Central memory CD4-positive, alpha-beta T cell (primary cell): ENCODE measurements around the gene PTPRT.

Source experiments
- DNase-seq: peaks from one replicate; pipeline ENCODE4 v3.0.0; 2022

The PTPRT gene

DNA sequence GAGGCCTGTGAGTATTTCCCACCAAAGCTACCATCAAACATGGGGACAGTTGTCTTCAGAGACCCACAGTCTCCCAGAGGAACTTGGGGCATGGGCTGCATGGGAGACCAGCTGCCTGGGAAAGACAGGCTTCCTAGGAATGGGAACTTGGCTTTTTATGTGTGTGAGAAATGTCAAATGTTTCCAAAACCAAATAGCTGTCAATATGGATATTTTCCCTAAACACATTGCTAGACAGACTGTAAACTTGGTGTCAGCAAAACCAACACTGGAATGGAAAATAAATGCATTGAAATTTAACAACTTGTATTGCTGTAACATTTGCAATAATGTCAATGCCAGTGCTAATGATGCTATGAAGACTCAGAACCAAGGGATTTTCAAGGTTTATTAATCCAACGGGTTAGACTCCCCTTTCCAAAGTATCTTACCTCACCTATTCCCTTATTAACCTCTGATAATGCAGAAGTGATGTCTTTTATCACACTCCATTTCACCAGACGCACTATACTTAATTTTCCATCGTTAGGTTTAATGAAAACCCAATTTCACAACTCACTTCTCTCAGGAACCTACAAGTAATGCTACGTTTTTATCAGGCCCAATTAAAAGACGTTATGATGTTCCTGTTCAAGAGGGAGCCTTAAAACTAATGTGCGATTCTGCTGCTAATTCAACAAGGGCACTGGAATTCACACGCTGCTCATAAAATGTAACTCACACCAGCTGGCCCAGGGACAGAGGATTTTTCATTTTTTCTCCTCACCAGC is 1025.4 kb downstream of the PTPRT start:
- DNase-seq: no peak

DNA sequence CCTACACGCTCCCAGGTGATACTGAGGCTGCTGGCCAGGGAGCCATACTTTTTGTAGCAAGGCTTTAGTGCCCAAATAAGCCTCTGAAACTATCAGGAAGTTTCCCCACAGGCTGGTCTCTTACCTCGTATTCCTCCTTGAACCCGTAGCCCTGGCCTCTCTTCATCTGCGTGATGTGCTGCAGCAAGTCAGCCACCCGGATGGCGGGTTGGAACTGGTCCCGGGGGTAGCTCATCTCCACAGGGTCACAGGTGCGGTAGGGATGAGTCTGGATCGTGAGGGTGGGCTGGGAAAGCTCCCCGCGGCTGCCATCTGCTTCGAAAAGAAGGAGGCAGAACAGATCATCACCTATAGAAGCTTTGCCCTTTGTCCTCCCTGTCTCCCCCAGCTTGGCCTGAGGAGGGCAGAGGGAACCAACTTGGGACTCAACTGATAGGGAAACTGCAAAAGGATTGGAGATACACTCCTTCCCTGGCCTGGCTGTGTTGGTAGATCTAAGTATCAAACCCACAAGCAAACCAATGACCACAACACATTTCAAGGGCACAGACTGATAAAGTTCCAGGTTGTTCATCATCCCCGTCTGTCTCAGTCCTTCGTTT is 1028.4 kb downstream of the PTPRT start:
- DNase-seq: no peak

DNA sequence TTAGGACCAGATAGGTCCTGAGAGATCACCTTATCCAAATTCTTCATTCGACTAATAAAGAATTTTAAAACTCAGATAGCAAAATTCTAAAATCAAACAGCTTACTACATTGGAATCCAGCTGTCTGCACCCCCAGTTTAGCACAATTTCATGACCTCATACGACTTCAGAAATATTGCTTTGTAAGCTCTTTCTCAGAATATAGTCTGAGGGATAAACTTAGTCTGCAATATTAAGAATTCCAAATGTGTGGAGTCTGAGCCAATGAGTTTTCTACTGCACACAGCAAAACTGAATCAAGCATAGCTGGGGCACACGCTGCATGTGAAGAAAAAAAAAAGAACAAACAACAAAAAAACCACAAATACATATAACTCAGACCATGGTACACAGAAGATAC is 1029.9 kb downstream of the PTPRT start:
- DNase-seq: no peak

DNA sequence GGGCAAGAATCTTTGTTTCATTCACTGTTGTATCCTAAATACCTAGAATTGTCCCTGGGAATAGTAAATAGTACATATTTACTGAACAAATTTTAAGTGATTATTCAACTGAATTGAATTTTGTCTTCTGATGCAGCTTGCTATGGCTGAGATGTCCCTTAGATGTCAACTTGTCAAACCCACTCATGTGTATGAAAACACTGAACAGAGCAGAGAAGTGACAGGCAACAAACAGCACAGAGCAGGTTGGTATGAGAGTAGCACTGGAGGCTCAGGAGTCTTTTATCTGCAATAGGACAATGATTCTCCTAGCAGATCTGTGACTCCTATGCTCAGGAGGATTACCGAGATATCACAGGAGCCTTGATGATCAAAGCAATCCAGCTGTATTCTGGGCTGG is 1031.4 kb downstream of the PTPRT start:
- no peak for DNase-seq

DNA sequence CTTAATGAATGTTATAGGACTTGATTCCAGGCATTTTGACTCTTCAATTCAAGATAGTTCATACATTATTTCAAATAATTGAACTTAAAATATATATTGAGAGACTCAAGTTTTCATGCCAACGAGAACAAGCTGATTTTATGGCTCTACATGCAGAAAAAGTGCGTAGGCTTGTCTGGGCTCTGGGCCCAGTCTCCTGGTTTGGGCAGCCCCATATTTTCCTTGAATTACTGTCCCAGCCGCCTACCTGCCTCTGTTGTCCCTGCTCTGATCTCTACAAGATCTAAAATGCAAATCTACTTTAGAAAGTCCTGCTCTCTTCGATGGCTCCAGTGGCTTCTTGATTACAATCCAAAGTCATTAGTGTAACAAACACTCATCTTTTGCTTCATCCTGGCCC is 1034.1 kb downstream of the PTPRT start:
- DNase-seq: no peak

DNA sequence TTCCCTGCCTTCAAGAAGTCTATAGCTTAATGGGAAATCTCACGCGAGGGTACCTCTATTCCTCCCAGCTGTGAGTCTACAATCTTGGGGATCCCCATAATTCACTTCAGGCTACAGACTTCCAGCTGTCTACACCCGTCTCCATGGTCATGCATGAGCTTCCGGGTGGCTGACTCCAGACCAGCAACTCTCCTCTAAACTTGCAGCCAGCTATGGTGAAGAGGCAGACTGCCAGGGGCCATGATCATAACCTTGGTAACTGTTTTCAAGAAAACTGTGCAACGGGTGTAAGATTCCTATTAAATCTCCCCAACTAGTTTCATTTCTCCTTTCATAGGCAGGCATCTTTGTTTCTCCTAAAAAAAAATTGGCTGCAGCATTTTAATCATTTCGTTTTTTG is 1037.1 kb downstream of the PTPRT start:
- no peak for DNase-seq

DNA sequence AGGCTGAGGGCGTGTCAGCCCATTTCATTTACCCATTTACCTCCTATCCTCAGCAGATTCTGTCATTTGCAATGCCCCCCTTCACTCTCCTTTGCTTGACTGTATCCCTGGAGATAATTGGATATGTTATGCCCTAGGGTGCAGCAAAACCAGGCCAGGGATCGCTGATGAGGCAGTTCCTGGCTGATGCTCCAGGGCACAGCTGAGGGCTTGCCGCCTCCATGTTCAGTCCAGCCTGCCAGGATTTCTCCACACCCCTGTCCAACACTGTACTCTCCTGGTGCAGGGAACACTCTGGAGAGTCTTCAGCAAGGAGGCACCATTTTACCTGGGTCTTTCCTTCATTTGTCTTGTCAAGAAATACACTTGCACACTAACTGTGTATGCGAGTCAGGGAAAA is 1039.5 kb downstream of the PTPRT start:
- no peak for DNase-seq

DNA sequence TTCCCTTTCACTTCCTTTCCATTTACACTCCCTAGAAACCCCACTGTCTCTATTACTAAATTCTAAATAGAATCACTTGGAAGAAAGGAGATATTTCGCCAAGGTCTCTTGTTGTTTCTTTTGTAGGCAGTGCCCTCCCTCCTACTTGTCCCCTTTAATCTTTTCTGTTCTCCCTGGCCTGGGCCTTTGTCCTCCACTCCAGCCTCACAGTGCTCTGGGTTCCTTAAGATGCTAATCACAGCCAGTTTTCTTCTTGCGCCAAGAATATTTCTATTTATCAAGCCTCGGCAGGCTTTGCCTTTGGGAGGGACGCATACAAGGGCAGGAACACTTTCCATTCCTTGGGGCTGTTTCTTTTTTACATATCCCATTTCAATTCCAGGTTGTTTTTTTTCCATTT is 1051.0 kb downstream of the PTPRT start:
- DNase-seq: no peak

DNA sequence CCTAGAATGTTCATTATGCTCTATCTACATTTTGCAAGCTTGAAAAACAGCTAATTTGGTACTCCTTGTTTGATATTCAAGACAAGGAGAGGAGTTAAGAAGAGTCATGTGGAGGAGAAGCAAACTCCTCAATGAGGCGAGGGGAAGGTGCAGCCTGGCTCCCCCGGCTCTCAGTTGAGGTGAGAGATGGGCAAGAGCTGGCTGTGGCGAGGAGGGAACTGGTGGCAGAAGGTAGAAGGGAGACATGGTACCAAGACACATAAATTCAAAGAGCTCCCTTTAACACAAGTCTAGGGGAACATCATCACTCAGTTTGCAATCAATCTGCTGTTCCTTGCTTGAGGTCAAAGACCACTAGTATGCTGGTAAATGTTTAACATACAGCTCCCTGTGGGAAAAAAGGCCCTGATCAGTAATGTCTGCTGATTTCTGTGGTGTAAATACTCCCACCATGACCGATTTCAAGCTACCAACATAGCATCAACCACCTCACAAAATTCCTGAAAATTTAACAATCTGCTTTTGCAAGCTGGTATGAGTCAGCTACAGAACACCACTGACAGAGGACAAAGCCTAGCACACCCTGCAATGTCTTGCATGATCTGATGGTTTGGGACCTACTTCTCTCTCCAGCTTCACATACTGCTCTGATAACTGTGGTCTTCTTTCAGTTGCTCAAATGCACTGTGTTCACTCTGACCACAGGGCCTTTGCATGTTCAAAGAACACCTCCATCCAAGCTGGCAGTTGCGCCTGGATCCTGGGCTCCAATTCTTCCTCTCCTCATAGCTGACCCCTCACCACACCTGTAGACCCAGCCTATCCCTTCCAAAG is 1055.2 kb downstream of the PTPRT start:
- no peak for DNase-seq

DNA sequence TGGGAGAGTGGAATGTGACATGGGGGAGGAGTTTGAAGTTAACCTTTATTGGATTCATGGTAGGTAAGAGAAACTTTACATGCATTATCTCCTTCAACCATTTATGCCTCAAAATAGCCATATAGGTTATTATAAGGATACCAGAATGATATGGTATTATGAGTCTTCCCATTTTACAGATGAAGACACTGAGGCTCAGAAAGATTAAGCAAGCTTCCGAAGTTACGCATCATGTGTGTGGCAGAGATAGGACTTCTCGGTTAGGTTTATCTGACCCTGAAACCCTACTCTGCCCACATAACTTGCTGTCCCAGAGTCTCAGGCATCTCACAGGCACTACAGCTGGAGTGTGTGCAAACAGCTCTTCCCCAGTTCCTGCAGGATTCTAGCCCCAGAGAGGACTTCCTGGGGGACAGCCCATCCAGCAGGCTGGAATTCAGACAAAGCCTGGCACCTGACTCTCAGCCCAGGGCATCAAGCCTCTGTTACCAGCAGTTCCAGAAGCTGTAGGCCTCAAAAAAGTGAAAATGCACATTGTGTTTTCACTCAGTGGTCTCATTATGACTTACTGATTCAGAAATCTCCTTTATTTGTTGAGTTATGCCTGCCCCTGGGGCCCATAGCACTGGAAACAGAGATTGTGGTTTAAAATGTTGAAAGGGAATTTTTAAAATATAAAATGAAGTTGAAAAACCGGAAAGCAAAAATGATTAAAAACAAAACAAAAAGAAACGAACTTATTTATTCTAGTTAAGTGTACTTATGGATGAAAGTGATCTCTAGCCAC is 1058.7 kb downstream of the PTPRT start:
- no peak for DNase-seq

DNA sequence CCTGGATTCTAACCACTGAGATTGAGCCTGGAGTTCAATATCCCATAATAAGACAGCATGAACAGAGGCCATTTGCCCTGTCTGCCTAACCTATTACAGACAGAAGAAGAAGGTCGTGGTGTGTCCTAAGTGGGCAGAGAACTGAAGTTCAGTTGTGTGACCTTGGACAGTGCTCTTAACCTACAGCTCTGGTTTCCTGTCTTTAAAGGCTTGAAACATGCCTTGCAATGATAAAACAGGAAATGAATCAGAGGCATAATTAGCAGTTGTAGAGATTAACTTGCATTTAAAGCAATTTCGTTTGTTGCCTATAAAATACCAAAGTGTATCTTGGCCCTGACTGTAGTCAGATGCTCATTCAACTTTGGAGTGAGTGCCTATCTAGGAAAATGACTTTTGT is 1064.3 kb downstream of the PTPRT start:
- no peak for DNase-seq

DNA sequence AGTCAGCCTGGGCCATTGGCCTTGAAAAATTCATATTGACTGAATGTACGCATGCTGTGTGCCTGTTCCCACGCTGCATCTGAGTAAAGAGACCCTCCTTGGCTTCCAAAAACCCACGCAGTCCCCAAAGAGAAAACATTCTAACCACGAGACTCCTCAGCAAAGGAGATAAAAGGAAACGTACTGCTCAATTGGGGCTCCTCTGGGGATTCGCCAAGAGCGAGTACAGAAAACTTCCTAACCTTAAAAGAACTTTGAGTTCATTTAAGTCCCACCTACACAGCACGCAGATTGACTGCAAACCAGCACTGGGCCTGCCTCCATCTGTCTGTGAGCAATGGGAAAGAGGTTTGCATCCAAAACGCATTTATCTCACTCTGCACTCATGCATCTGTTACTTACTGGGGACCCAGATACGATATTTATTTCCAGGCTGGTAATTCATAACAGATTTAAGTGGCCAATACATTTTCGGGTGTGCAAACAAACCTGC is 1065.7 kb downstream of the PTPRT start:
- DNase-seq: no peak

DNA sequence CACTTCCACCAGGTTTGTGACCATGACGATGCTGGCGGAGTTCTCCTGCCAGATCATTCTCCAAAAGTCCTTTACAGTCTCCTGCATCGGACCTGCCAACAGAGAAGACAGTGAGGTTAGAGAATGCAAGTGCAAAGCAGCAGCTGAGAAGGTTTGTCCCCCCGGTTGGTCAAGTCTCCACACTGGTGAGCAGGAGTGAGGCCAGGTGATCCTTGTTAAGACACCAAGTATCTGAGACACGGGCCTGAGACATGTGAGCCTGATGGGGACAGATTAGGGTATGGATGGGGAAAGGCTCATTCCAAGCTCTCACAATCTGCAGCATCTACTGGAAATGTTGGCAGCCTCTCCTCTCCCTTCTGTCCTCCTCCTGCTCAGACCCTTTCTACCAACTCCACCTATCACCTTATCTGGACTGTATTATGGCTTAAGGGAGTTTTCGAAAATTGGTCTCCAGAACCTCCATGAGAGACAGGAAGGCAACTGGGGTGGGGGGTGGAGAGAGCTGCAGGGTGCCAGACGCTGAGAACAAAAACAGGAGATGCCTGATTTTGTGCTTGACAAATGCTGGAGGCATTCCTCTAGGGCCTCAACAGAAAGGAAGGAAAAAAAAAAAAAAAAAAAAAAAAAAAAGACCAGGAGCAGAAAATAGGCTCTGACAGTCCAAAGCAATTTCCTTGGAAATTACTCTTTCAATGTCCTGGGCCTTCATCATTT is 1071.1 kb downstream of the PTPRT start:
- DNase-seq: no peak

DNA sequence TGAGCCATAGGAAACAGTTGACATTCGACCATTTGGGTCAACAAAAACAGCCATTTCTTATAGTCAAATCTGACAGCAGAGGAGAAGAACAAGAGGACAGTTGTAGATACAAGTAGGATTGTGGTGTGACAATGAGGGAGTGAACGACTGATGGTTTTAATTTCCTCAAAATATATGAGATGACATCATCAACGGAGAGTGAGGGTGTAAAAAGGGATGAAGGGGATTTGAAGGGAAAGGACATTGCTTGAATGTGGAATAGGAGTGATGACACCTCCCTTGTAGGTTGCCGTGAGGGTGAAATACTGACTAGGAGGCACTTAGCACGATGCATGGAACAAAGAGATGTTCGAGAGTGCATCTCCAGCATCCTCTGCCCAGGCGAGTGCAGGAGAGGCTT is 1071.7 kb downstream of the PTPRT start:
- no peak for DNase-seq

DNA sequence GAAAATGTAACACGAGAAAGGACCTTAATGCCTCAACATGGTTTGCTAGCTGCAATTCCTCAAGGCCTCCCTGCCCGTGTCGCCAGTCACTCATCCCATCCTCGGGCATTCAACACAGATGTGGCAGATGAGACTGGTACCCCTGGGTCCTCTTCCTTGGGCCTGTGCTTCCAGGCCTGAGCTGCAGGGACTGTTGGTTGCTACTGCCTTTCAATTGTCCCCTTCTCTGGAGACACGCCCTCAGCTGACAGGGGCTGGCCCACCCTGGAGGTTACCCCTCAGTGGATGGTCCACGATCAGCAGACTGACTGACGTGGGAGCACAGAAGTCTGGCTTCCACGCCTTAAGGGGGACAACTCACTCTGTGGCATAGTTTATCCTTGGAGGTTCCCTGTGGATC is 1076.5 kb downstream of the PTPRT start:
- DNase-seq: no peak

DNA sequence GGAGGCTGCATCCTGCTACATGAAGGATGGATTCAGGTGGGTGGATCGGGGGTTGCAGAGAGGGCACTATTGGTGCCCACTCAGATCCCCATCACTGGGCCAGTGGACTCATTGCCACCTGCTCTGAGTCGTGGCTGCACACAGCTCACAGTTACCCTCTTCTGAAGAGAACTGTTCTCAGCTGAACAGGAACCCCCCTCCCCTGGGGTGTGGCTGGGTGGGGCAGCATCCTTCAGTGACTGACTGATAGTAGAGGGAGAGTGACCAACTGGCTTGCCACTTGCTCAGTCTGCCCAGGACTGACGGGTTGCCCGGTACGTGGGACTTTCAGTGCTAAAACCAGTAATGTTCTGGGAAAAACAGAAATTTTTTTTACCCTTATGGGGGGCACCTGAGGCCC is 1077.5 kb downstream of the PTPRT start:
- no peak for DNase-seq

DNA sequence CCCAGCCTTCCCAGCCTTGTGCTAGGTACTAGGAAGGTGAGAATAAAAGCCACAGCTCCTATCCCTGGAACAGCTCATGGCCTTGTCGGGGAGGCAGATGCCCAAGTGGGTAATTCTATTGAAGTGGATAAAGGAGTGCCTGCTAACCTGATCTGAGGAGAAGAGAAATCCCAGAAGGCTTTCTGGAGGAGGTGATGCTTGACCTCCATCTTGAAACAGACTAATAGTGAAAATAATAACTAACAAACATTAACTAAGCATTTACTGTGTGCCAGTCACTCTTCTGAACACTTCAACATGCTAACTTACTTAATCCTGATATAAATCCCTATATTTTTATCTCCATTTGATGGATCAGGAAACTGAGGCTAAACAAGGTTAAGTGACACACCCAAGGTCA is 1078.4 kb downstream of the PTPRT start:
- DNase-seq: no peak

DNA sequence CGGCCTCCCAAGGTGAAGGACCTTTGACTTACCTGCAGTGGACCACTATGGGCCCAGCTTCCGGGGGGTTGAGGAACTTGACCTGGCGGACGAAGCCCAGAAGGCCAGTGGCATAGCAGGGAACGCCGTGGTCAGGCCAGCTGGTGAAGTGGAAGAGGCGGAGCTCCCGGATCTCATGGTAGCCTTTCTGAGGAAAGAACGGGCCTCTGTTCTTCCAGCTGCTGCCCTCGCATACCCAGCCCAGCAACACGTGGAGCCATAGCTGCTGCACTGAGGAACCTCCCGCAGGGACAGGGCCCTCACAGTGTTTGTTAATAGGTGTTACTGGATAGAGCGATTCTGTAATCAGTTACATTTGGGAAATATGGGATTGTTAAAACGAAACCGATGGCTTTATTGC is 1079.4 kb downstream of the PTPRT start:
- no peak for DNase-seq

DNA sequence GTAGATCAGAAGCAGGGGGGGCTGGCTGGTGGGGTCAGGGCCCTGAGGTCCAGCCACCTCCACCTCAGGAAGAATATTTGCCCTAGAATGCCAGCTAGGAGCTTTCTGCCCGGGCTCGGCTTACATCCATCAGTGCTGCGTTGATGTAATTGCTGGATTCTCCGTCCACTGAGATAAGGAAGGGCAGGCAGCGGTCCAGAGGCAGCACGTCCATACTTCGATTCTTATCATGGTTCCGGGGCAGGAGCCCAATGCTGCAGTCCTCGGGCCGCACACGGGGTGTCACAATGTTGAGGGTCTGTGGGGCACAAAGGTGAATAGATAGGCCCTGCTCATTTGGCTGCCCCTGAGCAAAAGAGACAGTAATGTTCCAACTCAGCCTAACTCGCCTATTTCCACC is 1087.7 kb downstream of the PTPRT start:
- no peak for DNase-seq

DNA sequence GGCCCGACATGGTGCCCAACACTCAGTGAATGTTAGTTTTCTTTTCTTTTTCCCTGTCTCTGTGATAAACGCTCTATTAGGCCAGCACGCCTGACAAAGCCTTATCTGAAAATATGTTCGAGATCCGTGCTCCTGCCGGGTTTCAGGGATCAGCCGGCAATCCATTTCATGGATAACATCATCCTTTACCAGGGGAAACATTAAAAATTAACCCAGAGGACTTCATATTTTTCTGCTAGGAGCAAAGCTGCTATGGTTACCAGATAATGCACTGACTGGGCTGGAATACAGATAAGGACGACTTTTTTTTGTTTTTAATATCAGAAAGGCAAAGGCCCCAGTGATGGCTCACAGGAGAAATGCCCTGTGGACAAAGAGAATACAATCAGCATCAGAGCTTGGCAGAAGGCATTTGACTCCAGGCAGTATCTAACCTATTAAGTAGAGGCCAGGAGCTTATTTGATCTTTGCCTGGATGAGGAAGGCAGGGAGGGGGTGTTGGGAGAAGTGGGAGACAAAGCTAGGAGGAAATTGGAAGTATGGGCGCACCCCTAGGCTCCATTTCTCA is 1089.5 kb downstream of the PTPRT start:
- no peak for DNase-seq

DNA sequence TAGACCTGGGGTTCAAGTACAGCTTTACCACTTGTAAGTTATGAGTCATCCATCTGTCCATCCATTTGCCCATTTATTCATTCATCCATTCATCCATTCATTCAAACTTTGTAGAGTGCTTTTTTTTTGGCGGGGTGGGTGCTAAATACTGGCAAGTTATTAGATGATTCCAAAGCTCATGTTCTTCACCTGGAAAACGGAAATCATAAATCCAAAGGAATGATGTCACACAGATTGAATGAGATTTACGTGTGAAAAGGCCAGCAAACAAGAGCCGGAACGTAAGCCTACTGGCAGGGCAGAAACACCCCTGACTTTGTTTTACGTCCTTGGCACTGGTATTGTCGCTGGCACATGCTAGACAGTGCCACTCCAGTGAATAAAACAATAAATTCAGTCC is 1090.6 kb downstream of the PTPRT start:
- DNase-seq: no peak

DNA sequence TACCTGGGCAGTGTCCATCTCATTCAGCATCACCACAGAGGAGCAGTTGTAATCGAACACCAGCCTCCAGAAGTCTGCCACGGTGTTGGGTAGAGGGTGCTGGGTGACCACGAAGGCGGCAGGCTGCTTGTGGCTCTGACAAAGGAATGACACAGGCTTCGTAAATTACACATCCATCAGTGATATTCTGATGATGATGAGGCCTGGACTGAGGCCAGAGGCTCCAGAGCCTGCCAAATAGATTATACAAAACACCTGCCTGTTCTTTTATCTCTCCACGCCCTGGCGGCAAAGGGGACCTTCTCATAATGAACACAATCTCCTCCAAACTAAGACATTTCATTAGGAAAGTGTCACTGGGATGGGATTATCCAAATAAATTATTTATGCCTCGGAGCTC is 1091.3 kb downstream of the PTPRT start:
- DNase-seq: no peak
